GM12878 (cell line): ENCODE results near the gene MAN1B1. TPM values are rescaled to one million over a fixed set of nuclear protein-coding genes. Genes with fewer than 3 reads are reported as not detected.
A peak's percentile ranks its signal among the peaks of the same experiment; 100 is the strongest.

Experiments
- BCLAF1 ChIP-seq: fragments of 450-650 bp; IDR thresholded peaks from 2 replicates; pipeline ENCODE4 v1.6.1; 2017; ENCODE audit warnings: antibody characterized with exemption, mild to moderate bottlenecking, moderate library complexity
- CEBPB ChIP-seq, 2 experiments: fragments of 150-350 bp in 1 of 2; IDR thresholded peaks; 2 replicates each; pipeline ENCODE4 v1.6.1; 2012 to 2014; ENCODE audit warnings: low read depth in 2 of 2, low read length in 2 of 2, borderline replicate concordance in 1 of 2, inconsistent platforms in 1 of 2
- CREB1 ChIP-seq: IDR thresholded peaks from 2 replicates; pipeline ENCODE4 v1.6.1; 2012; ENCODE audit warnings: low read depth, mild to moderate bottlenecking, inconsistent platforms
- E2F4 ChIP-seq: IDR thresholded peaks from 2 replicates; pipeline ENCODE4 v1.6.1; 2012; ENCODE audit warnings: low read depth, low read length, improper control_type of control experiment
- EGR1 ChIP-seq, 2 experiments: IDR thresholded peaks; 1 replicate in 1 of 2; 2 replicates in 1 of 2; pipeline ENCODE4 v1.6.1; 2011 to 2012; ENCODE audit warnings: low read depth in 2 of 2, low read length in 2 of 2, borderline replicate concordance in 1 of 2, mild to moderate bottlenecking in 1 of 2, moderate library complexity in 1 of 2
- MAX ChIP-seq: IDR thresholded peaks from 2 replicates; pipeline ENCODE4 v1.6.1; 2012; ENCODE audit warnings: low read depth, low read length, improper control_type of control experiment
- MLLT1 ChIP-seq: fragments of 450-650 bp; IDR thresholded peaks from 2 replicates; pipeline ENCODE4 v1.6.1; 2016; ENCODE audit warnings: mild to moderate bottlenecking
- MXI1 ChIP-seq: fragments of 150-350 bp; IDR thresholded peaks from 2 replicates; pipeline ENCODE4 v1.6.1; 2011; ENCODE audit warnings: low read depth, mild to moderate bottlenecking, inconsistent platforms, low read length, improper control_type of control experiment
- MYC ChIP-seq: IDR thresholded peaks from 2 replicates; pipeline ENCODE4 v1.6.1; 2011; ENCODE audit warnings: mild to moderate bottlenecking, low read length, moderate library complexity, inconsistent platforms; ENCODE audit not compliant: insufficient read depth, insufficient replicate concordance, insufficient read length, severe bottlenecking
- NR2F1 ChIP-seq: fragments of 450-650 bp; conservative IDR thresholded peaks from 2 replicates; pipeline ENCODE4 v1.6.1; 2017; ENCODE audit warnings: mild to moderate bottlenecking
- RAD21 ChIP-seq: IDR thresholded peaks from 2 replicates; pipeline ENCODE4 v1.6.1; 2011; ENCODE audit warnings: mild to moderate bottlenecking, low read depth, low read length, moderate library complexity; ENCODE audit not compliant: insufficient read depth
- RB1 ChIP-seq: fragments of 450-650 bp; formaldehyde crosslinking; IDR thresholded peaks from 2 replicates; pipeline ENCODE4 v1.6.1; 2017; ENCODE audit warnings: mild to moderate bottlenecking, borderline replicate concordance
- RCOR1 ChIP-seq: conservative IDR thresholded peaks from 2 replicates; pipeline ENCODE4 v1.6.1; 2012; ENCODE audit warnings: low read depth, low read length, improper control_type of control experiment
- RELB ChIP-seq: fragments of 450-650 bp; IDR thresholded peaks from 2 replicates; pipeline ENCODE4 v1.6.1; 2017; ENCODE audit warnings: low read depth, mild to moderate bottlenecking, moderate library complexity
- REST ChIP-seq: IDR thresholded peaks from 2 replicates; pipeline ENCODE4 v1.6.1; 2012; ENCODE audit warnings: mild to moderate bottlenecking, low read depth, low read length
- YY1 ChIP-seq: IDR thresholded peaks from 2 replicates; pipeline ENCODE4 v1.6.1; 2011; ENCODE audit warnings: low read depth, mild to moderate bottlenecking, low read length
- polyA plus RNA-seq, 11 experiments: library from polyadenylated mRNA; depleted of rRNA in 4 of 11; unstranded in 6 of 11; stranded (reverse) in 5 of 11; fragments of >200 nt; fragmentation: Nextera tagmentation in 4 of 11; fragmentation: Illumina TruSeq in 1 of 11; extraction: Ambion mirVana in 4 of 11; extraction: Trizol in 1 of 11; gene quantifications; 1 replicate in 1 of 11; 2 replicates in 10 of 11; pipeline versions ENCODE4 v1.2.1 to v1.2.3, GENCODE V29; 2011 to 2016; ENCODE audit warnings: inconsistent platforms in 2 of 11, missing spikeins in 2 of 11, low read depth in 1 of 11
- total RNA-seq, 4 experiments: library from RNA; depleted of rRNA in 3 of 4; stranded (reverse); fragments of >200 nt in 3 of 4; fragmentation: Illumina TruSeq in 1 of 4; extraction: Trizol in 1 of 4; gene quantifications; 2 replicates each; pipeline versions ENCODE4 v1.2.1 to v1.2.3, GENCODE V29; 2013 to 2021

The MAN1B1 gene
- total and polyA plus RNA-seq, 10 of the 15 experiments (the other 5 are each of a cell fraction or from before 2014, with no cell fraction given): 0.71 to 34.1 (median 22.7) TPM

- no peak for TF ChIP-seq MAX
- TF ChIP-seq MXI1: no peak
- peak; percentile 61 for TF ChIP-seq RAD21
- peak in 1 of 2 experiments; percentile 58; a peak in 2 of 3 replicates for TF ChIP-seq EGR1 (IDR thresholded peaks at IDR 0.05; ENCODE audit: borderline replicate concordance in 1 of 2, low read depth in 2 of 2, low read length in 2 of 2)
- TF ChIP-seq RCOR1: no peak
- TF ChIP-seq RB1: 0 out of 2 replicates have a peak, but pooled peaks have one; percentile 80
- no peak for TF ChIP-seq CEBPB (IDR thresholded peaks at IDR 0.05; ENCODE audit: borderline replicate concordance in 1 of 2, low read depth in 2 of 2, low read length in 2 of 2)
- TF ChIP-seq MYC: no peak
- 0 out of 2 replicates have a peak, but pooled peaks have one; percentile 24 for TF ChIP-seq MLLT1
- no peak for TF ChIP-seq E2F4
- peak; percentile 51; the same call in 1 of the 2 replicates for TF ChIP-seq YY1
- TF ChIP-seq RELB: no peak
- TF ChIP-seq NR2F1: no peak
- no peak for TF ChIP-seq BCLAF1
- peak; percentile 47; the same call in 1 of the 2 replicates for TF ChIP-seq CREB1
- TF ChIP-seq REST: no peak
Observed at GRCh38 chr9:137064027-137064879, 22.5 kb upstream of the MAN1B1 start (continued).
